Measurements from ENCODE around the gene MRPL20.
"Not testable (repeated sequence)": the region's sequence is repeated elsewhere in the genome, so short reads cannot be mapped to it uniquely, and the experiment has no call there.

MRPL20 gene

GRCh38 chr1:1380860-1381259, 26.2 kb downstream of the MRPL20 start:
- DNase-seq = no peak

GRCh38 chr1:1377540-1378205, 29.4 kb downstream of the MRPL20 start:
- DNase-seq = no peak

DNA sequence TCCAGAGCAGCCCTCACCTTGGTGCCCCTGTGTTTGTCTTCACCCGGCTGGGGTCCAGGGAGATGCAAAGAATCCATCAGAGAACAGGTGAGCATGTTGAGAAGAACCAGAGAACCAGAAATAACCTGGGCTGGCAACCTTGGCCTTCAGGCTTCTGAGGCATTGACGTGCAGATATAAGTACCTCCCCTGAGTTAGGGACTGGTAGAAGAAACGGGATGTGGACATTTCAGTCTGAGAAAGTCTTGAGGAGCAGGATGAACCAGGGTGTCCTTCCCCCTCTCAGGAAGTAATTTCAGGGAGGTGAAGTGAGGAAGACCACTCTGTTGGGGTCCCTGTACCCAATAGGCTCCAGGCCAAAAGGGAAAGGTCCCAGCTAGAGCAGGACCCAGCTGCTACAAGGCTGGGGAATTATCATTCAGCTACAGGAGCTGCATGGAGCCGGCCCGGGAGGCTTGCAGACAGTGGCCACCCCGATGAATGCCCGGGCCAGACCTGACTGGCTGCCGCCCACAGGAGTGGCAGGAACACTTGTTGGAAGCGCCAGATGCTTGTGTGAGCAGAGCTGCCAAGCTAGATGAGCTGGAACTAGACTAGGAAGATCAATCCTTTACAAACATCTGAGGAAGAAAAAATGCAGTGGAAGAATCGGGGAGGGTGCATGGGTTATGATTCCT, 30.4 kb downstream of the MRPL20 start:
- no peak for DNase-seq

DNA sequence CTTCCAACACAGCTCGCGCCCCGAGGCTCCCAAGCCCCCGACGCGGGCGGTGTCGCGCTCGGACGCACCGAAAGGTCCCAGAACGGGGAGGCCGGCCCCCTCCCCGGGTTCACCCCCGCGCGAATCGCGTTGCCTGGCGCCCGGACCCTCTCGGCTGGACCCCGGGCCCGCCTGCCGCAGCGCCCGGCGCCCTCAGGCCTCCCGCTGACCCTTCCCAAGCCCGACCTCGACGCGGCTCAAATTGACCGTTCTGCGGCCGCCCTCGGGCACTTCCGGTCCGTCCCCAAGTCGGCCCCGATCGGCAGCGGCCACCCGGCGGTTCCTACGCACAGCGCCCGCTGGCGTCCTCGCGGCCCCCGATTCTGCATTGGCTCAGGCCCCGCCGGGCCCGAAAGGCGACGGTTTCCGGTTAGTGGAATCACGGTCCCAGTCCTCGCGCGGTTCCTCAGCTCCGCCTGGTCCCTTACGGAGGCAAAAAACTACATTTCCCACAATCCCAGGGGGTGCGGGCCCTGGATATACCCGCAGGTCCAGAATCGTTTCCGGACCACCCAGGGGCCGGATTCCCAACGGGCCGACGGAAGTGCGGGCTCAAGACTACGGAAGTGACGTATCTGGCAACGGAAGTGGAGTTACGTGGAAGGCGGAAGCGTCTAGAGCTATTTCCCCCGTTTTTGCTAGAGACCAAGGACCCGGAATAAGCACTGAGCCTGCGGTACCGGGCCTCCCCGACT, 32.0 kb downstream of the MRPL20 start, which contains the start of gene AURKAIP1:
Gene AURKAIP1, minus strand, starts transcription at position 279 of the 734 bp plus-strand sequence. CDS start 451 bp downstream, outside the sequence.
- DNase-seq = peak; percentile 99

- DNase-seq = no peak
Measured at GRCh38 chr1:1374589-1374928, 32.5 kb downstream of the MRPL20 start.

DNA sequence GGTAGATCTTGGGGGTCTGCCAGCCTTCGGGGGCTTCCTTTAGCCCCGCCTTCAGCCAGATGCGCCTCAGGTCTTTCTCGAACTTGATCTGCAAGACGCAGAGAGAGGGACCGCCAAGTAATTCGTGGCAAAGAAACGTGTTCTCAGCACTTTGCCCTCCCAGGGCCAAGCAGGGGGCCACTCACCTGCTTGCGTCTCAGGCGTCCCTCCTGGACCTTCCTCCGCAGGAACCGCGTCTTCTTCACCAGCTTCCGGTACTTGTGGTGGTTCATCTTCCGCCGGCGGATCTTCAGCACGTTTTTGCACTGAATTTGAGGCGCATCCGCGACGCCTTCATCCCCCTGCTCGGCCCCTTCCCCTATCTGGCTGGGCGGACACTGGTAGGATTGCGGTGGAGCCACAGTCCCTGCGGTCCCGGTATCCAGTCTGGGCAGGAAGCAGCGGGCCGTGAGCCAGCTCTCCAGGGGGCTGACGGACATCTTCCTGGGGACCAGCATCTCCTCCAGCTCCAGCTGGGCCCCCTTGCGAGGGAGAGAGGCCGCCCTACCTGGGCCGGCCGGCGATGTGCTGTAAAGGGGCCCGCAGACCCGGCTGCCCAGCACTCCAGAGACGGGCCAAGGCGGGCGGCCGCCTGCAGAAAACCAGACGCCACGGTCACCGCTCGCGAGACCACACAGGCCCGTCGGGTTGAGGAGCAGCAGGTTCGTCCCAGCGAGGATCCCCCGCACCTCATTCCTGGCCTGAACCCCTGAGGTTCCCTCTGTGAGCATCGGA, 33.1 kb downstream of the MRPL20 start:
- DNase-seq = no peak

DNA sequence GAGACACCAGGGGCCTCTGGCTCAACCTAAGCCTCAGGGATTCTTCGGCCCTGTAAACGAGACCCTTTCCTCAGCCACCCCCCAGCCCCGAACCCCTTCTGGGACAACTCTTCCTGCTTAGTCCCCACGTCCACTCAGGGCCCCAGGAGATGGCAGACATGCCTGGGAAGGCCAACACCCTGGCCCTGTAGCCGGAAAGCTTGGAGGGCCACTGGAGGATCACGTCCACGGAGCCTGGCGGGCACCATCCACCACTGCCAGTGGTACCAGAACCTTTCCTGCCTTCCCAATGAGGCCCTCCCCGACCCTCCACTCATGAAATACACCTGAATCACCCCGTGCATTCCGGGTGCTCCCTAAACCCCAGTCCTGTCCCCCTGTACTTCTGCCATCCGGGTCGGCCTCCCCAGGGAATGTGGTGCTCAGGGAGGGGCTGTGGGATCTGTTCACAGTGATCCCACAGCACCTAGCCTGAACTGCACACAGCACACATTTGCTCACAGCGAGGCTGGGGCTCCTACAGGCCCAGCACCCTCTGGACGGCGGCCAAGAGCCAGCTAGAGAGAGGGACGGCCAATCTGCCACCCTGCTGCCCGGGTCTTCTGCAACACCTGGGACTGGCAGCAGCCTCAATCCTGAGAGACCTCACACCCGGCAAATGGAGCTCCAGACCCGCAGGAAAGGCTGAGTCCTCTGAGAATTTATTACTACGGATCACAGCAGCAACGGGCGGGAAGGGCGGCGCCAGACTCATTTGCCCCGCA, 33.9 kb downstream of the MRPL20 start:
- DNase-seq = no peak

- peak; percentile 69 for DNase-seq
Measured at GRCh38 chr1:1371746-1372711, 35.1 kb downstream of the MRPL20 start.

- peak; percentile 86 for DNase-seq
Measured at GRCh38 chr1:1371364-1371745, 35.7 kb downstream of the MRPL20 start.

- DNase-seq = no peak
Measured at GRCh38 chr1:1370771-1371300, 36.3 kb downstream of the MRPL20 start.

- not testable (repeated sequence) for DNase-seq
Measured at GRCh38 chr1:1370094-1370493, 37.0 kb downstream of the MRPL20 start.

- no peak for DNase-seq
Measured at GRCh38 chr1:1367315-1367714, 39.8 kb downstream of the MRPL20 start.

DNA sequence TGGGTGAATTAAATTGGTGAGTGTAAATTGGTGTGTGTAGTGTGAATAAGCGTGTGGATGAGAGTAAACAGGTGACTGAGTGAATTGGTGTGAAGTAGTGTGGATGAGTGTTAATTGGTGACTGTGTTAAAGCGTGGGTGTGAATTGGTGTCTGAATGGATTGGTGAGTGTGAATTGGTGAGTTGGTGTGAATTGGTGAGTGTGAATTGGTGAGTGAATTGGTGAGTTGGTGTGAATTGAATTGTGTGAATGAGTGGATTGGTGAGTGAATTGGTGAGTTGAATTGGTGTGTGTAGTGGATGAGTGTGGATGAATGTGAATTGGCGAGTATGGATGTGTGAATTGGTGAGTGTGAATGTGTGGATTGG, 40.4 kb downstream of the MRPL20 start:
- DNase-seq = no peak

DNA sequence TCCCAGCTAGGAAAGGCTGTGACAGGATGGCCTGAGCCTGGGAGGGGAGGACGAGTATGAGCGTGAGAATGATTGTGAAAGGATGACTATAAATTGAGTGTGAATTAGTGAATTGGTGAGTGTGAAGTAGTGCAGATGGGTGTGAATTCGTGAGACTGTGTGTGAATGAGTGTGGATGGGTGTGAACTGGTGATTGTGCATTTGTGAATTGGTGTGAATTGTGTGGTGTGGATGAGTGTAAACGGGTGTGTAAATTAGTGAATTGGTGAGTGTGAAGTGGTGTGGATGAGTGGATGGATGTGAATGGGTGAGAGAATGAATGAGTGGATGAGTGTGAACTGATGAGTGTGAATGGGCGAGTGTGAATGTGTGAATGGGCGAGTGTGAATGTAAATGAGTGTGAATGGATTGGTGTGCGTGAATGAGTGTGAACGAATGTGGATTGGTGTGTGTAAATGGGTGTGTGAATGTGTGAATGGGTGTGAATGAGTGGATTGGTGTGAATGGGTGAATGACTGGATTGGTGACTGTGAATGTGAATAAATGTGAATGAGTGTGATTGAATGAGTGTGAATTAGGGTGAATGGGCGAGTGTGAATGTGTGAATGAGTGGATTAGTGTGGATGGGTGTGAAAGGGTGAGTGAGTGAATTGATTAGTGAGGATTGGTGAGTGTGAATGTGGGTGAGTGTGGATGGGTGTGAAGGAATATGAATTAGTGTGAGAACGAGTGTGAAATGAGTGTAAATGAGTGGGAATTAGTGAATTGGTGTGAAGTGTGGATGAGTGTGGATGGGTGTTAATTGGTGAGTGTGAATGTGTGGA, 41.0 kb downstream of the MRPL20 start:
- DNase-seq = no peak

GRCh38 chr1:1364266-1364665, 42.8 kb downstream of the MRPL20 start:
- DNase-seq = no peak

- no peak for DNase-seq
Measured at GRCh38 chr1:1361982-1362423, 45.1 kb downstream of the MRPL20 start.

DNA sequence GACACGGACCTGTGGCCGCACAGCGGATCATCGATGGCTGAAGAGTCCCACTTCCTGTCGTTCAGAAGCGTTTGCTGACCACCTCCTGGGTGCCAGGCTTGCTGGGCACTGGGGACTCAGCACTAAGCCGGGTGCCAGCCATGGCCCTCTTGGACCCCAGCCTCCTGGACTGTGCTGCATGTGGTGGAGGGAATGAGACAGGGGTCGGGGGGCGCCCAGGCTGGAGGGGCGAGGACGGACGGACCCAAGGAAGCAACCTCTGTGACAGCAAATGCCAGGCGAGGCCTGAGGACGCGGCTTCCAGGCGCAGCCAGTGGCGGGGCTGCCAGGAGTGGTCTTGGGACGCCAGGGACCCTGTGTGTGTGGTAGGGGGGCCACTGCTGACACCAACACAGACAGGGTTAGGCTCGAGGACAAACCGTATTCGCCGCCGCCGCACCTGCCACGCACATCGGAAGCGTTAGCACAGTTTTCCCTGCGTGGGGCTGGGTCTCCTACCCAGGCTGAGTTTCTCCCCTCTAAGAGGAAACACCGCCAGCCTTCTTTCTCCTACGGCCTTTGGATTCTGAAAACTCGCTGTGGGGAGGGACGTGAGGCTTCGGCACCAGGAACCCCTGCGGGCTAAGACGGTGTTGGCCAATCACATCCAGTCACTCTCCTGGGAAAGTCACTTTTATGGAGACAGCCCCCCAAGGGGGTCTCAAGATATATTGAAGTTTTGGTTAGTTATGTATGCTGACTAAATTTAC, 45.7 kb downstream of the MRPL20 start:
- DNase-seq = no peak

GRCh38 chr1:1360506-1361169, 46.5 kb downstream of the MRPL20 start:
- DNase-seq = no peak
